T follicular helper cell (primary cell): ENCODE results near the gene TRIM8.
"Not testable (repeated sequence)": the region's sequence is repeated elsewhere in the genome, so short reads cannot be mapped to it uniquely, and the experiment has no call there.

Experiments used
- DNase-seq: peaks from one replicate; pipeline ENCODE4 v3.0.0-alpha.2; 2020; ENCODE audit warnings: low read depth

Gene TRIM8

DNA sequence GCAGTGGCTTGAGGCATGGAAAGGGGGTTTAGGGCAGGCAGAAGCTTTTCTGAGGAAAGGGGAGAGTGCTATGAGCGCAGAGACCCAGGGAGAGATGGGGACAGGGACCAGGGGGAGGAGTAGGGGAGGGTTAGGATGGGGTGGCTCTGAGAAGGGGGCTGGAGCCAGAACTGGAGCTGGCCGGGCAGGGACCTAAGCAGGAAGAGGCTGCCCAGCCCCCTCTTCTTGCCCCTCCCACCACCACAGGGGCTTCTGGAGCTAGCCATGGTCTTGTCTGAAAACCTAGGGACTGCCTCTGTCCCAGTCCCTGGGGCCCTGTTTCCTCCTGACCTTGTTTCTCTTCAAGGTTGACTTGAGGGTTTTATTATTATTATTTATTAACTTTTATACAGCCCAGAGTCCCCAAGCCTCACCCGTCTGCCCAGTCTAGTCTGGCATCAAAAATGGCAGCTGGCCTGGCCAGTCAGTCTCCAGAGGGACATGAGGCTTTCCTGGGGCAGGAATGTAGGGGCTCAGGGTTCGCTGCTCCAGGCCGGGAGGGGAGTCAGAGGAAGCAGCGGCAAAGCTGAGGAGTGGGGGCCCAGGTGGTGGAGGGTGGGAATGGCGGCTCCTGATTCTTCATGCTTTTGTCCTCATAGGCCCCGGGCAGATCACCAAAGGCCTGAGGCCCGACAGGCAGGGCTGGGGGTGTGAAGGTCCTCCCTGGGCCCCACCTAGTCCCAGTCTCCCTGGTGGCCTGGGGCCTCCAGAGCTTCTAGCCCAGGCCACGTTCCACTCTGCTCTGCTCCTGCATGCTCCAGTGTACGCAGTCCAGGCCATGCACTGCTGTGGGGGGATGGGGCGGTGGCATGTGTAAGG lies 5.7 kb downstream of the TRIM8 start:
- no peak for DNase-seq

DNA sequence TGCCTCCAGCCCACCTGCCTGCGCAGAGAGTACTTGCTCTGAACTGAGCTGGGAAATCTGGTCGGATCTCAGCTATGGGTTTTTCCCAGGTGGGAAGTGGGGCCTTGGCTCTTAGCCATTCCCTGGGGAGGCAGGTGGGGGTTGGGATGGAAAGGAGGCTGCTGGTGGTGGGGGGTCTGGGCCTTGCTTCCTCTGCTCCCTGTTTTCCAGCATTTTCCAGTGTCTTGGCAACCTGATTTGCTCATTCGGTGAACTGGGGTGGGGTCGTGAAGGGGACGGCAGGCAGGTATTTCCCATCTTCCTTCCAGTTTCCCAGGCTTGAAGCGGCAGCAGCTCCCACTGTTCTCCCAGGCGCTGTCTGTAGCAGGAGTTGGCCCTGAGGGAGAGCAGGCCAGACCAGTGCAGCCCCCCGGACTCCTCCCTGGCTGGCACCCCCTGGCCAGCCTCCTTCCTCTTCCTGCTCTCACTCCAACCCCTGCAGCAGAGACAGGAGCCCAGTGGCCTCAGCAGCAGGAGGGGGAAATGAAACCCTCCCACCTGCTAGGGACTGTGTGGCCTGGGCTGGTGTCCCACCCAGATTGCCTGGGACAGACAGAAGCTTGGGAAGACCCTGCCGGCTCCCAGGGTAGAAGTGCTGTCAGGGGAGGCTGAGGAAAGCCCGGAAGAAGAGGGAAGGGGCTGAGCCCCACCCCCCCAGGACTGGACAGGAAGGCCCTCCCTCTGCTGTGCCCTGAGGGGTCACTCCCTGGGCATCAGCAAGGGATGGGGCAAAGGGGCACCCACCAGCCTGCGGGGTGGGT lies 6.6 kb downstream of the TRIM8 start:
- no peak for DNase-seq

DNA sequence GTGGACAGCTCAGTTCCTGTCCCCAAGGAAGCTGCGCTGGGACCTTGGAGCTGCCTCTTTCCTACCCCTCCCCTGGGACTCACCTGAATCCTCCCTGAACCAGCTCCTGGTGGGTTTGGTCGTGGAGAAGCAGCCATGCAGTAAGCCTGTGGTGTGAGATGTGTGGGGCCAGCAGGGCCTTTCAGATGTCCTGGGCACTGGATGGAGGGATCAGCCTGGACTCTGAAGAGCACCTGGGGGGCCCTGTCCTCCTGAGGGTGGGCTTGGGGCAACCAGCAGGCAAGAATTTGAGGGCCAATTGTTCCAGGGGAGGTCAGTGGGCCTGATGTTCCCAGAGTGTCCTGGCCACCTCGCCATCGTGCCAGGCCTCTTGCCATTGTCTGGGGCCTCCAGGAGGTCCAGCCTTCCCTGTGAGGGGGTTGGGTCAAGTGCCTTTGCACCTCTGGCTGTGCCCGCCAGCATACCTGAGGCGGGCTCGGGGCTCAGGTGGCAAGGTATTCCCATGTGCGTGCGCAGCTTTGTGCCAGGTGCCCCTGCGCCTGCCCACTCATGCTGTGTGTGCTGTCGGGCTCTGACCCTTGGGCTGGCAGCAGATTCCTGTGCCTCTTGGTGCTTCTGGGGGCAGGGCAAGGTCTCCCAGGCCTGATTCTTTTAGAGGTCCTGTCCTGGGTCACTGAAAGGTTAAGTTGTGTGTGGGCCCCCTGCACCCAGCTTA lies 7.3 kb downstream of the TRIM8 start:
- no peak for DNase-seq

DNA sequence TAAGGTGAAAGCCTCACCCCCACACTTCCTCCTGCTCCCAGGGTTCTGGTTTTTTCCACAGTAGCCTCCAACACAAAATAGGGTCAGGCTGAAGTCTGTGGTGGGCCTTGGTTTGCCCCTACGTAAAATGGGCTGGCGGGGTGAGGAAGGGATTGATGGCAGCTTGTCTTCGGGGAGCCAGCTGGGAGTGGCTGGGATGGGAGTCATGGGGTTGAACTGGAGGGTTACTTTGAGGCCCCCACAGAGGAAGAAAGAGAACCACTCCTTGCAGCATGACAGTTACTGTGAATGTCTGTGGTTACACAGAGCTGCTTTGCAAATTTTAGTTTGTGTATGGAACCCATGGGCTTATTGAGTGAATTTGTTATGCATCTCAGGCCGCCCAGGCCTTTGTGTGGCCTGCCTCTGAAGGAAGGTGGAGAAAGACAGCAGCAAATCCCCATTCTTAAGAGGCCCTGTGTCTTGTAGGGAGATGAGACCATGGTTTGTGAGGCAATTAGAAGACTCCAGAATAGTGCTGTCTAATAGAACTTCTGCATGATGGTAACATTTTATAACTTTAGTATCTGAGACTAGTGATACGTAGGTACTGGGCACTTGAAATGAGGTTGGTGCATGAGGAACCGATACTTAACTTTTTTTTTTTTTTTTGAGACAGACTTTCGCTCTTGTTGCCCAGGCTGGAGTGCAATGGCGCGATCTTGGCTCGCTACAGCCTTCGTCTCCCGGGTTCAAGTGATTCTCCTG lies 8.1 kb downstream of the TRIM8 start:
- no peak for DNase-seq

DNA sequence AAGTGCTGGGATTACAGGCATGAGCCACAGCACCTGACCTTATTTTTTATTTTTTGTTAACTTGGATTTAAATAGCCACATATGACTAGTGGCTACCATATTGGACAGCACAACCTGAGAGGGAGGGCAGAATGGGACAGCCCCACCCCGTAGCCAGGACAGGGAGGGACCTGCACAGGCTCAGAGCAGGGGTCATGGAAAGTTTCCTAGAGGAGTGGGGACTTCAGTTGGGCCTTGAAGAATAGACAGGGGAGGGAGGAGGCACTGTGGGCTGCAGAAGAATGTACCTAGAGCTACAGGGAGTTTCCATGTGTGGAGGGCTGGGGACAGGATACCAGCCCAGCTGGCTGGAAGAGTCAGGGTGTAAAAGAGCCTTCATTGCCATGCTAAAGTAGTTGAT lies 8.8 kb downstream of the TRIM8 start:
- DNase-seq = no peak

DNA sequence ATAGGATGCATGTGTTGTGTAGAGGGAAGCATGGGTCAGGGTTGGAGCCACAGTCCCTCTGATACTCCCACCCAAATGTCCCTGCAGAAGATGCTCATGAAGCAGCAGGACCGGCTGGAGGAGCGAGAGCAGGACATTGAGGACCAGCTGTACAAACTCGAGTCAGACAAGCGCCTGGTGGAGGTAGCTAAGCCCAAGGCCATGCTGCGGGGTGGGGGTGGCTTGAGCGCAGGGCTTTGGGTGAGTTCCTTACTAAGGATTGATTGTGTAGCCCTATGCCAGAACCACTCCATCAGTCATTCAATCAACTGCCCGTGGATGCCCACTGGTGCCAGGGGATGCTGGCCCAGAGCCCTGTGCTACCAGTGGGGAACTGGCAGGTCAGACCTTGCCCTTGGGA lies 10.3 kb downstream of the TRIM8 start:
- DNase-seq = no peak

DNA sequence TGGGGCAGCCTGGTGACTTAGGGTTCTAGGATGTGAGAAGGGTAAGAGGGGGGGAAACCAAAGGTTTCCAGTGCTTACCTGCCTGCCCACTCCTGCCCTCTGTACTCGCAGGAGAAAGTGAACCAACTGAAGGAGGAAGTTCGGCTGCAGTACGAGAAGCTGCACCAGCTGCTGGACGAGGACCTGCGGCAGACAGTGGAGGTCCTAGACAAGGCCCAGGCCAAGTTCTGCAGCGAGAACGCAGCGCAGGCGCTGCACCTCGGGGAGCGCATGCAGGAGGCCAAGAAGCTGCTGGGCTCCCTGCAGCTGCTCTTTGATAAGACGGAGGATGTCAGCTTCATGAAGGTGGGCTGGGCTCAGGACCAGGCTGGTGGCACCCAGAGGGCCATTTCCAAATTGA lies 10.7 kb downstream of the TRIM8 start:
- no peak for DNase-seq

DNA sequence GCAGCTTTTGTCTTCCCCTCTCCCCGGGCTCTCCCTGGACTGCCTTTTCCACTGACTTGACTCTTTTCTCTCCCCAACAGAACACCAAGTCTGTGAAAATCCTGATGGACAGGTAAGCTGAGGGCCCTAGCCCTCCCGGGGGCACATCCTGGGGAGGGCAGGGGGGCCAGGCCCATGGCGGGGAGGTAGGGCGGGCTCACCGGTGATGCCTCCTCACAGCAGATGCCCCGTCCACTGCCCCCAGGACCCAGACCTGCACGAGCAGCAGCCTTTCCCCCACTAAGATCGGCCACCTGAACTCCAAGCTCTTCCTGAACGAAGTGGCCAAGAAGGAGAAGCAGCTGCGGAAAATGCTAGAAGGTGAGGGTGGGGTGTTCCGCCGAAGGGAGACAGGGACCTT lies 11.7 kb downstream of the TRIM8 start:
- no peak for DNase-seq

DNA sequence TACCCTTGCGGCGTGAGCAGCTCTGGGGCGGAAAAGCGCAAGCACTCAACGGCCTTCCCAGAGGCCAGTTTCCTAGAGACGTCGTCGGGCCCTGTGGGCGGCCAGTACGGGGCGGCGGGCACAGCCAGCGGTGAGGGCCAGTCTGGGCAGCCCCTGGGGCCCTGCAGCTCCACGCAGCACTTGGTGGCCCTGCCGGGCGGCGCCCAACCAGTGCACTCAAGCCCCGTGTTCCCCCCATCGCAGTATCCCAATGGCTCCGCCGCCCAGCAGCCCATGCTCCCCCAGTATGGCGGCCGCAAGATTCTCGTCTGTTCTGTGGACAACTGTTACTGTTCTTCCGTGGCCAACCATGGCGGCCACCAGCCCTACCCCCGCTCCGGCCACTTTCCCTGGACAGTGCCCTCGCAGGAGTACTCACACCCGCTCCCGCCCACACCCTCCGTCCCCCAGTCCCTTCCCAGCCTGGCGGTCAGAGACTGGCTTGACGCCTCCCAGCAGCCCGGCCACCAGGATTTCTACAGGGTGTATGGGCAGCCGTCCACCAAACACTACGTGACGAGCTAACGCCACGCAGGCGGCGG lies 12.6 kb downstream of the TRIM8 start:
- DNase-seq = no peak

DNA sequence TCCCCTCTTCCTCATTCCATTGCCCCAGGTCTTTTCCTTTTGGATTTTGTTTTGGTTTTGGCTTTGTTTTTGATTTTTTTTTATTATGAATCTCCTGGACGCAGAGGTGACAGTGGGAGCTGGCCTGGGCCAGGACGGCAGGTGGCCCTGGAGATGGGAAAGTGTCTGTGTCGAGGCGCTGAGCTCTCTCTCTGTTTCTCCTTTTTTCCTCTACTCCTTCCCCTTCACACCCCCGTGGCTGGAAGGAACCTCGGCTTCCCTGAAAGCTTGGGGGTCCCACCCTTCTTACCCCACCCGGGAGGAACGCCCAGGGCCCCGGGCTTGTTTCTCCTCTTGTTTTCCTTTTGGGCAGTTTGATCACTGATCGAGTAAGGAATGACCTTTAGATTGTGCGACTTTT lies 13.2 kb downstream of the TRIM8 start:
- no peak for DNase-seq

DNA sequence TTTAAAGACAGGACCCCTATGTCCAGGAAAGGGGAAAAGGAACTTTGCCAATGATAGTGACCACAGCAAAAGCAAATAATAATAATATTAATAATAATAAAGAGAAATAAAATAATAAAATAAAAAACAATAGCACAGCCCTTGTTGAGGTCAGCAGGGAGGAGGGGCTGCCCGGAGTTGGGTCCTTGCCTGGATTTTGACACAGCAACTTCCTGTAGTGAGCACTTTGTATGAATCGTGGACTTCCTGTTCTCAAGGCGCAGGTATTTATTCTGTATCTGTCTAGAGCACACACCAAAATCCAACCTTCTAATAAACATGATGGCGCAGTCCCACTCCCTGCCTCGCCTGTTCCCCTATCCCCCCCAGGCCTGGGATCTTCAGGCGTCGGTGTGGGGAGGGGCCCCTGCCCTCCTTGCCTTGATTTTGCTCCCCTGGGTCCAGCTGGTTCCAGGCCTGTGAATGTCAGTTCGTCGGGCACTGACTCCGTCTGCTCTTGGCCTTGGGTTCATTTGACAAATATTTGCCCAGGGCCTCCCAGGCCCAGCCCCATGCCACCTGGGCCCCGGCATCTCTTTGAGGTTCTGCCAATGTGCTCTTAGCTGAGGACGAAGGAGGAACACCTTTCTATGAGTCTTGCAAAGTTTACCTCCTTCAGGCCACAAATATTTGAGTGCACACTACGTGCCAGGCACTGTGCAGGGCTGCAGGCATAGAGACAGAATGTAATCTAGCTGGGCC lies 13.9 kb downstream of the TRIM8 start:
- DNase-seq = no peak

DNA sequence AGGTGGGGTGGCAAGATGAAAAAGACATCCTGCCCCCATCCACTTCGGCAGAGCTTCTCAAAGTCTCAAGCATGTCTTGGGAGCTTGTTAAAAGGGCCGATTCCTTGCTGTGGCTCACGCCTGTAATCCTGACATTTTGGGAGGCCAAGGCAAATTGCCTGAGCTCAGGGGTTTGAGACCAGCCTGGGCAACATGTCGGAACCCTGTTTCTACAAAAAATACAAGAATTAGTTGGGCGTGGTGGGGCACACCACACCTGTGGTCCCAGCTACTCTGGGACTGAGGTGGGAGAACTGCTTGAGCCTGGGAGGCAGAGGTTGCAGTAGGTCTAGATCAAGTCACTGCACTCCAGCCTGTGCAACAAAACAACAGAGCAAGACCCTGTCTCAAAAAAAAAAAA lies 14.5 kb downstream of the TRIM8 start:
- no peak for DNase-seq

DNA sequence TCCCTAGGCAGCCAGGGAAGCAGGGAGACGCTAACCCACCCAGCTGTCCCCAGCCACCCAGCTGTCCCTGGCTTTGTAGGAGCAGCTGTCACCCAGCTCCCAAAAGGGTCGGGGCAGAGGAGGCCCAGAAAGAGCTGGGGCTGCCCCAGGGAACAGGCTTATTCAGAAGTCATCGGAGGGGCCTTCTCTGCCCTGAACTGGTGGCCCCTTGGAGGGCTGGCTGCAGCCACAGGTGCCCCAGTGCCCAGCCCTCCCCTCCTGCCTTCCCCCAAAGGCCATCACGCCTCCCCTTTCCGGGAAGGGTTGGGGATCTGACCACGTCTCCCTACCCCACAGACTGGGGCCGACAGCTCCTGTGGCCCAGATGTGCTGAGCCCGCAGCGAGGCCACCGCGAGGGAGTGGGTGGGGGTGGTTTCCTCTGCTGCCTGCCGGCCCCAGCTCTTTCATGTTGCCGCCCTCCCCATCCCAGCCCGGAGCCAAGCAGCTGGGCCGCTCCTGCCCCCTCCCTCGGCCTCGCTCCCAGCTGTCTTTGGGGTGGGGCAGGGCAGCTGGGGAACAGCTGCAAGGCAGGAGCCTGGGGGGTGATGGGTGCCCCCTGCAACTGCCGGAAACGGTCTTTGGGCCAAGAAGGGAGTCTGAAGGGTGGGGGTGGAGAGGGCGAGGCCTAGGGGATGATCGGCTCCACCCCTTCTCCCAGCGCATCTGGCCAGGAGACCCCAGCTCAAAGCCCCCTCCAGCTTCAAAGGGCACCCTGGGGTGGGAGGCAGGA lies 16.8 kb downstream of the TRIM8 start:
- DNase-seq = peak; percentile 37

DNA sequence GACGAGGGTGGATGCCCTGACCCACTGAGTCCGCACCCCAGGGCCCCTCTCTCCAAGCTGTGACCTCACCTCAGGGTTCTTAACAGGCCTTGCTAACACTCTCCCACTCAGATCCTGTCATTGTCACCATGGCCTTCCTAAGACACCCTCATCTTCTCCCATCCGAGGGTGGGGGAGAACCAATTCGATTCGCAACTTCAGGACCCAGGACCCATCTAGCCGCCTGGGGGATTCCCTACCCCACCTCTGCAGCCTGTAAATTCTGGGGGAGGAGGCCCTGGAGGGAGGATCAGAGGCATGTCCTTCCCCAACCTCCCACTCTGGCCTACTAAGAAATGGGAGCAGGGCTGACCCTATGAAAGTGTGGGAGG lies 17.4 kb downstream of the TRIM8 start:
- DNase-seq = no peak

DNA sequence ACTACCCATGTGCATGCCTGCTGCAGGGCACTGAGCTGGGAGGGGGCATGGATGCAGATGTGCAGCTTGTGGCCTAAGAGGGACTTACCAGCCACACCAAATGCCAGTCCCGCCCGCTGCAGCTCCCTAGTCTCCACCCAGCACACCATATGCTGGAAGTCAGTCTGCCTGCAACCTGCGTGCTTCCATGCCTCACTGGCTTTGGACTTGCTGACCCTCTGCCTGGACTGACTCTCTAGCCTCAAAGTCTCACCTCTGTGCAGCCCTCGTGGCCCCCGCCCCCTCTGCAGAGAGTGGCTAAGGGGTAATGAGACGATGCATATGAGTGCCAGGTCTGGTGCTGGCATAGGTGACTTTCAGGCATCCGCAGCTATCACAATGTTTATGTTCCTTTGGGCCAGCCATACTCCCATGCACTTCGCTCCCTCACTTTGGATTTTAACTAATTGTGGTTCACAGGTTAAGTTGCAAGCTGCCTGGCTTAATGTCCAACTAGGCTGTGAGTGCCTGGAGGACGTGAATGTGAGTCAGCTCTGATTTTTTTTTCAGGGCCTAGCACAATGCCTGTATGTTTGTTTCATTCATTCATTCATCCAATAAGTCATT lies 21.7 kb downstream of the TRIM8 start:
- DNase-seq = no peak

DNA sequence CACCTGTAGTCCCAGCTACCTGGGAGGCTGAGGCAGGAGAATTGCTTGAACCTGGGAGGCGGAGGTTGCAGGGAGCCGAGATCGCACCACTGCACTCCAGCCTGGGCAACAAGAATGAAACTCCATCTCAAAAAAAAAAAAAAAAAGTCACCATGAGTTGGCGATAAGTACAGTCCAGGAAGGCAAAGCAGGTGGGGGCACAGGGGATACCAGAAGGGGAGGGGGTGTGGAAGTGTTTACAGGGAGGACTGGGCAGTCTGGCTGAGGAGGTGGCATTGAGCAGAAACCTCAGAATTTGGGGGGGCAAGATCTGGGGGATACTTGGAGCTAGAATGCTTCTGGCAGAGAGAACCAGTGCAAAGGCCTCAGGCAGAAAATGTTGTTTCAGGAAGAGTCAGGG lies 23.1 kb downstream of the TRIM8 start:
- DNase-seq = not testable (repeated sequence)

DNA sequence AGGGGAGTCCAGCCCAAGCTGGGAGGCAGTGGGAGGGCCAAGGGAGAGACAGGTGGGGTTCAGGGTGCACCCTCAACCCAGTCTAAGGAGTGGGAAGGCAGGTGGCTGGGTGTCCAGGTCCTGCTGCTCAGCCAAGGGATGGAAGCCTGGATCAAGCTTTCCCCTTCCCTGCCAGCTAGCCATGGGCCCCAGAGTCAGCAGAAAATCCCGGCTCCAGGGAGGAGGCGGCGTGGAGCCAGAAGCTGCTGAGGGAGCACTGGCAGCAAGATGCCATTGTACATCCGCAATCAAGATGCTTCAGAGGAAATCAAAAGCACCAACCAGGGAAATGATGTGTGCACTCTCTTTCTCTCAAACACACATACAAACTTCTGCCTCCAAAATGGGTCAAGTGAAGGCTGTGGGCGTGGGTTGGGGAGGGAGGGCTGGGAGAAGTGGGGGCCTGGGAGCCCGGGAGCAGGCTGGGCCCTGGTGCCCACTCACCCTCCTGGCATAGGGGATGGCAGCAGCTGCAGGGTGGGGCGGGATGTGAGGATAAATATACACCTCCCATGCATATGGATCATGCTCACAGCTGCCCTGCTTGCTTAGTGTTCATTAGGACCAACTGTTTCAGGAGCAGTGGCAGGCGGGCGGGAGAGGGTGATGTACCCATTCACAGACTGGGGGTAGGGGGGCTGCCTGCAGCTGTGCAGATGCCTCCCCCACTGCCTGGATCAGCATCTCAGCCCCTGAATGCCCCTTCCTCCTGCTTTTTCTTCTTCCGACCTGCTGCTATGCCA lies 24.2 kb downstream of the TRIM8 start:
- DNase-seq = no peak

DNA sequence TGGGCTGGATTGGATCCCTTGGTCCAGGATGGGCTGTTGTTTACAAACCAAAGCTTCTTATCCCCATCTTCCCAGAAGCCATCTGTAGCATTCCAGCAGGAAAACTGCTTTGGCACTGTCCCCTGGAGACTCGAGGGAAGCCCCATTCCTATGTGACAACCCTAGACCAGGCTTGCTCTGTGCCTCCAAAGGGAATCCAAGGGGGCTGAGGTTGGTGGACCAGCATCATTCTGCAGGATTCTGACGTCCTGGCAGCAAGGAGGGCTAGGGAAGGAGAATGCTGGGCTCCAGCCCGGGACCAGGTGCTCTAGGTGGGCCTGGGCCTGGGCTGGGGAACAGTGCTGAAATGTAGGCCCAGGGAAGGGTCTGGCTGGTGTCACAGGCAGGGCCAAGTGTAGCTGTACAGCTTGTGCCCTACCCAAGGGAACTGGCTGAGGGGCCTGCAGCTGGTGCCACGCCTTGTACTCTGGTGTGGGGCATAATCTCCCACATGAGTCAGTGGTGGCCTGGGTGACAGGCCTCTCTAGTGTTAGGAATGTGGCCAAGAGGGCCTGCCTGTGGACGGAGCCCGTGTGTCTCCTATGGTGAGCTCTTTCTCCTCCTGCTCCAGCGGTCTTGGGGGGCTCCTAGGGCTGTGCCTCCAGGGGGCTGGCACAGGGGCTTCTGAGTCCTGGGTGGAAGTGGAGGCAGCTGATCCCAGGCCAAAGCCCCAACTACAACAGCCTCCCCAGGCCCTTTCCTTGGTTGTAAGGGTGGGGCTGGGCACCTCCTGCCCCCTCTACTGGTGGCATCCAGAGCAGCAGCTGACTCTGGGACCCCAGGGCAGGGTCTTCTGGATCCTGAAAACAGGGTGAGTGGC lies 25.2 kb downstream of the TRIM8 start:
- no peak for DNase-seq
